ENCODE measurements around the gene ELOVL5.

DNA sequence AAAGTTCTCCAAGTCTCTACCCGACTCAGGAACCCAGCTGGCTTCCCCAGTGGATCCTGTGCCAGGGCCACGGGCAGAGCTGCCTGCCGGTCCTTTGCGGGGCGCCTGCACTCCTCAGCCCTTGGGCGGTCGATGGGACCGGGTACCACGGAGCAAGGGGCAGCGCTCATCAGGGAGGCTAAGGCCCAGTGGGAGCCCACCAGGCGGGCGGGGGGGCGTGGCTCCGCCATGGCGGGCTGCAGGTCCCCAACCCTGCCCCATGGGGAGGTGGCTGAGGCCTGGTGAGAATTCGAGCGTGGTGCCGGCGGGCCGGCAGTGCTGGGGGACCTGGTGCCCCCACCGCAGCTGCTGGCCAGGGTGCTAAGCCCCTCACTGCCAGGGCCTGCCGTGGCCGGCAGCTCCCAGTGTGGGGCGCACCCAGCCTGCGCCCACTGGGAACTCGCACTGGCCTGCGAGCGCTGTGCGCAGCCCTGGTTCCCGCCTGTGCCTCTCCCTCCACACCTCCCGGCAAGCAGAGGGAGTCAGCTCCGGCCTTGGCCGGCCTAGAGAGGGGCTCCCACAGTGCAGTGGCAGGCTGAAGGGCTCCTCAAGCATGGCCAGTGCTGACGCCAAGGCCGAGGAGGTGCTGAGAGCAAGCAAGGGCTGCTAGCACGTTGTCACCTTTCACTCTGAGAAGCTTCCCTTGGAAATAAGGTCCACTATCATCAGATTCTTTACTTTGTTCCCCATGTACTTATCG lies 14.8 kb upstream of the ELOVL5 start:
- TF ChIP-seq, protein P1, sequence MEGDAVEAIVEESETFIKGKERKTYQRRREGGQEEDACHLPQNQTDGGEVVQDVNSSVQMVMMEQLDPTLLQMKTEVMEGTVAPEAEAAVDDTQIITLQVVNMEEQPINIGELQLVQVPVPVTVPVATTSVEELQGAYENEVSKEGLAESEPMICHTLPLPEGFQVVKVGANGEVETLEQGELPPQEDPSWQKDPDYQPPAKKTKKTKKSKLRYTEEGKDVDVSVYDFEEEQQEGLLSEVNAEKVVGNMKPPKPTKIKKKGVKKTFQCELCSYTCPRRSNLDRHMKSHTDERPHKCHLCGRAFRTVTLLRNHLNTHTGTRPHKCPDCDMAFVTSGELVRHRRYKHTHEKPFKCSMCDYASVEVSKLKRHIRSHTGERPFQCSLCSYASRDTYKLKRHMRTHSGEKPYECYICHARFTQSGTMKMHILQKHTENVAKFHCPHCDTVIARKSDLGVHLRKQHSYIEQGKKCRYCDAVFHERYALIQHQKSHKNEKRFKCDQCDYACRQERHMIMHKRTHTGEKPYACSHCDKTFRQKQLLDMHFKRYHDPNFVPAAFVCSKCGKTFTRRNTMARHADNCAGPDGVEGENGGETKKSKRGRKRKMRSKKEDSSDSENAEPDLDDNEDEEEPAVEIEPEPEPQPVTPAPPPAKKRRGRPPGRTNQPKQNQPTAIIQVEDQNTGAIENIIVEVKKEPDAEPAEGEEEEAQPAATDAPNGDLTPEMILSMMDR (IDR thresholded peaks at IDR 0.05): no peak
- no peak for TF ChIP-seq EZH2 (IDR thresholded peaks at IDR 0.05; ENCODE audit: borderline replicate concordance, insufficient read depth, low read depth, low read length, poor library complexity, severe bottlenecking)
